GM19395 (cell line): Measurements from ENCODE around the gene SBNO2.

Source experiments
- ATAC-seq: cut with Tn5 transposase; IDR thresholded peaks from one replicate; pipeline ENCODE4 v1.9.1; 2021; ENCODE audit warnings: mild to moderate bottlenecking, moderate library complexity; ENCODE audit not compliant: unreplicated experiment

SBNO2 gene

GRCh38 chr19:1093330-1093729 lies 80.7 kb downstream of the SBNO2 start:
- ATAC-seq, result no peak

GRCh38 chr19:1091544-1092175 lies 82.4 kb downstream of the SBNO2 start:
- no peak for ATAC-seq

- no peak for ATAC-seq
These were observed 83.1 kb downstream of the SBNO2 start for GRCh38 chr19:1090731-1091543.

GRCh38 chr19:1089891-1090290 lies 84.2 kb downstream of the SBNO2 start:
- ATAC-seq, result no peak

- ATAC-seq, result no peak
These were observed 84.8 kb downstream of the SBNO2 start for GRCh38 chr19:1089126-1089771.

GRCh38 chr19:1088416-1089010 lies 85.6 kb downstream of the SBNO2 start:
- ATAC-seq, result no peak

- ATAC-seq, result no peak
These were observed 86.2 kb downstream of the SBNO2 start for GRCh38 chr19:1087813-1088415.

- ATAC-seq, result no peak
These were observed 87.5 kb downstream of the SBNO2 start for GRCh38 chr19:1086613-1087012.

- no peak for ATAC-seq
These were observed 88.2 kb downstream of the SBNO2 start for GRCh38 chr19:1085676-1086442.

- no peak for ATAC-seq
These were observed 88.9 kb downstream of the SBNO2 start for GRCh38 chr19:1085053-1085658.

- ATAC-seq, result no peak
These were observed 89.8 kb downstream of the SBNO2 start for GRCh38 chr19:1084024-1084868.

- no peak for ATAC-seq
These were observed 90.9 kb downstream of the SBNO2 start for GRCh38 chr19:1082928-1083816.

GRCh38 chr19:1082165-1082927 lies 91.7 kb downstream of the SBNO2 start:
- no peak for ATAC-seq

- no peak for ATAC-seq
These were observed 92.5 kb downstream of the SBNO2 start for GRCh38 chr19:1081301-1082164.

GRCh38 chr19:1080360-1081161 lies 93.5 kb downstream of the SBNO2 start:
- ATAC-seq, result no peak
